Pulmonary artery endothelial cell (primary cell): ENCODE results near the gene KLHDC3. TPM values are rescaled to one million over a fixed set of nuclear protein-coding genes. Genes with fewer than 3 reads are reported as not detected.
"Not testable (repeated sequence)": the region's sequence is repeated elsewhere in the genome, so short reads cannot be mapped to it uniquely, and the experiment has no call there.

Source experiments
- DNase-seq: peaks from one replicate; pipeline ENCODE4 v3.0.0-alpha.2; 2011; ENCODE audit warnings: low read depth, low spot score
- total RNA-seq: library from RNA; depleted of rRNA; stranded (reverse); fragments of >200 nt; gene quantifications from 2 replicates; pipeline ENCODE4 v1.2.3, GENCODE V29; 2014

KLHDC3 gene
- total RNA-seq, 1 donor from 2014 or later = 148 TPM

DNA sequence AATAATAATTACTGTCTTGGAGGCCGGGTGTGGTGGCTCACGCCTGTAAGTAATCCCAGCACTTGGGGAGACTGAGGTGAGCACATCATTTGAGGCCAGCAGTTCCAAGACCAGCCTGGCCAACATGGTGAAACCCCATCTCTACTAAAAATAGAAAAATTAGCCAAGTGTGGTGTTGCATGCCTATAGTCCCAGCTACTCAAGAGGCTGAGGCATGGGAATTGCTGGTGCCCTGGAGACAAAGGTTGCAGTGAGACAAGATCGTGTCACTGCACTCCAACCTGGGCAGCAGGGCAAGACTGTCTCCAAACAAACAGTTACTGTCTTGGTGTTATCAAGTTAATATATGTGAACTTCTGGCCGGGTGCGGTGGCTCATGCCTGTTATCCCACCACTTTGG is 12.3 kb downstream of the KLHDC3 start:
- no peak for DNase-seq

DNA sequence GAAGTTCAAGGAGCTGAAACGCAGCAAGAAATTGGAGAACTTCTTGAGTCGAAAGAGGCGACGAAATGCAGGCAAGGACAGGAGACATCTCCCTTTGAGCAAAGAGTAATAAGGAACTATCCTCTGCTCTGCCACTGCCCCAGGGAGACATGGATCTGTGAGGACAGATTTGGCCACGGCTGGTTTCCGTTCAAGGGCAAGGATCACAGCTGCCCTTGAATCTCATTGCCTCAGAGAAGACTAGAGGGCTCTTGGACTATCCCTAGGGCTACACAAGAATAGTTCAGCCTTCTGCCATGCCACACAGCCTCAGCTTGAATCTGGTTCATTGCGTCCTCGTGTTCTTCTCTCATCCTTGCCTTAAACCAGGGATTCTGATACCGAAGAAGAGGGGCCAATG is 15.1 kb downstream of the KLHDC3 start:
- no peak for DNase-seq

DNA sequence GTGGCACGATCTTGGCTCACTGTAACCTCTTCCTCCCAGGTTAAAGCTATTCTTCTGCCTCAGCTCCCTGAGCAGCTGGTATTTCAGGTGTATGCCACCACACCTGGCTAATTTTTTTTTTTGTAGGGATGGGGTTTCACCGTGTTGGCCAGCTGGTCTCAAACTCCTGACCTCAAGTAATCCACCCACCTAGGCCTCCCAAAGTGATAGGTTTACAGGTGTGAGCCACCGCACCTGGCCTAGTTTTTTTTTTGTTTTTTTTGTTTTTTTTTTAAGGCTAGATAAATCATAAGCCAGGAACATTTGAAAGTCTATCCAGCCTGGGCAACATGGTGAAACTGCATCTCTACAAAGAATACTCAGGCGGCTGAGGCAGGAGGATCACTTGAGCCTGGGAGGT is 18.3 kb downstream of the KLHDC3 start:
- DNase-seq = no peak

DNA sequence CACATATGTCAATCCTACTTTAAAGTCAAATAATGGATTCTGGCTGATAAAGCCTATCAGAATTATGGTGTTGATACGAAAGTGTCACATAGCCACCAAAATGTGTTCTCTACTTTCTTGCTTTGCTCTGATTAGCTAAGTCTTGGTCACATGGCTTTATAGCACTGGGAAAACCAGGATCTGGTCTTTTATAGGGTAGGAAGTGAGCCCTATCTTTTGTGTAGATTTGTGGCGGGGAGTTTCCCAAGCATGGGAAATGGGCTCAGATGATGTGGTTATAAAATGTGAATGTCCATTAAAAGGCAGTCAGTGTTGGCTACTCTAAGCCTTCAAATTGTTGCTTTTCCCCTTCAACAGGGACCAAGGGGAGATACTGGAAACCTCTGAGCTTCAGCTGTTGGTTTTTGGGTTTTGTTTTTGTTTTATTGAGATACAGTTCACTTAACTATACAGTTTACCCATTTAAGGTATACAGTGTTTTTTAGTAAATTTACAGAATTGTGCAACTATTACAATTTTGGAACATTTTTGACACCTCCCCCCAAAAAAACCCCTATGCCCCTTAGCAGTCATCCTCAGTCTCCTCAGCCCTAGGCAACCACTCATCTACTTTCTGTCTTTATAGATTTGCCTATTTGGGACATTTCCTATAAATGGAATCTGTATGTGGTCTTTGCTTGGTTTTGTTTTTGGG is 19.6 kb downstream of the KLHDC3 start:
- DNase-seq = no peak

DNA sequence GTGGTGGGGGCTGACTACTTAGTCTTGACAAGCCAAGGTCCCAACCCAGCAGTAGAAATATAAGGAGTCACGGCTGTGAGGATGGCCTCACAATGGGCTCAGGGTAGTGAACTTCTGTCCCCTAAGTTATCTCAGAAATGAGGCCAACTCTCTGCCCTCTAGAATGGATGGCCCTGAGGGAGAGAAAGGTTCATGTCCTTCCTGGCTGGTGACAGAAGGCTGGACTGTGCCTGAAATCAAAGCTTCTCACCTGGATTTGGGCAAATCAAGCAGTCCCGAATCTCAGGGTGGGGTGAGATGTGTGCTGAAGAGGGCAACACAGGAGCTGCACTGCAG is 20.1 kb downstream of the KLHDC3 start:
- no peak for DNase-seq

DNA sequence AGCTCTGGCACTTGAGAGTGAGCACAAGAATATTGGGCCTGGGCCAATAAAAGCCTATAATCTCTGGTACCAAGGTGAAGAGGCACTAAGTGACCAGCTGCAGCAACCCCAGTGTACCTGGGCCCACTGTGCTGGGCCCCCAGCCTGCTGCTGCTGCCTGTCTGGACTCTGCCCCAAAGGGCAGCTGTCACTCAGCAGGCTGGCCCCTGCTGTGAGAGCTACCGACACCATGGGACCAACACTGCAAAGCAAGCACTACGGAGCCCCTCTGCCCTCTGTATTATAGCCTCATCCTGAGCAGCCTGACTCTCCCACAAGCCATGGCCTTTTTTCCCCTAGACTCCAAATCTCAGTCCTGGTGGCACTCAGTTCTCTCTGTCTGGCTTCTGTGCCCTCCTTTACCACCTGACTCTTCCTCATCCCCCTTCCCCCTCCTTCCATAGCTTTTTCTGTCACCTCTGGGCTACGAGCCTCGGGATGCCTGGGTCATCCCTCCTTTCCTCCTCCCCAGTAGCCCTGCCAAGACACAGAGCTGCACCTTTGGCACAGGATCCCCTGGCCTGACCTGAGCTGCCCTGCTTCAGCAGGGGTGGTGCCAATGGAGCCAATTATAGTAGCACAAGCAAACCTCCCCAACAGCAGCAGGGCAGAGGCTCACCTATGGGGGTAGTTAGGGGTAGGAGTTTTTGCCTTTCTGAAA is 21.6 kb downstream of the KLHDC3 start:
- DNase-seq = no peak

DNA sequence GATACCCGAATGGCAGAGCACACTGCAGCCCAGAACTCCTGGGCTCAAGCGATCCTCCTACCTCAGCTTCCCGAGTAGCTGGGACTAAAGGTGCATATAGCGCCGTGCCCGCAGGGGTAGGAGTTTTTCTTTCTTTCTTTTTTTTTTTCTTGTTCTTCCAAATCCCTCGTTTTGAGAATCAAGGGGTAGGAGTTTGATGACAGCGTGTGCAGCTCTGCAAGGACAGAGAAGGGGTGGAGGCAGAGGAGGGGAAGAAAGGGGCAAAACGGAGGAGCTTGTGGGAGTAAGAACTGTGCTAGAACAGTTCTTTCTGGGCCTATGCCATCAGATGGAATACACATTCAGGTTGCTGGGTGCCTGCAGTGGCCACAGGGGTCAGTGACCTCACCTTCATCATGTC is 22.7 kb downstream of the KLHDC3 start:
- DNase-seq = no peak

DNA sequence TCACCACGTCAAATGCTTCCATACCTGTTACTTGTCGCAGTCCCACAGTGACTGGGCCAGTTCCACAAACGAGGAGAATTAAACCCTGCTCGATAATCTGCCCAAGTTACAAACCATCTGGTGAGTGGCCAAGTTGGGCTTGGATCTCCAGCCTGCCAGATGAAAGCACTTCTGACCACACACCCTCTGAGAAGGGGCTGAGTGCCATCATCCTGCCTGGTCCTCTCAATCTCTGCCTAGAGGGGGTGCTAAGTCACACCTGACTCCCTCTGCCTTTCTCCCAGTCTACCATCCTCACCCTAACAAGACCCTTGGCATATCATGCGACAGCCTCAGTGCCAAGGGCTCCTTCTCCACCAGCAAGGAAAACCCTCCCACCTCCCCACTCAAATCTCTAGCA is 23.1 kb downstream of the KLHDC3 start:
- no peak for DNase-seq

DNA sequence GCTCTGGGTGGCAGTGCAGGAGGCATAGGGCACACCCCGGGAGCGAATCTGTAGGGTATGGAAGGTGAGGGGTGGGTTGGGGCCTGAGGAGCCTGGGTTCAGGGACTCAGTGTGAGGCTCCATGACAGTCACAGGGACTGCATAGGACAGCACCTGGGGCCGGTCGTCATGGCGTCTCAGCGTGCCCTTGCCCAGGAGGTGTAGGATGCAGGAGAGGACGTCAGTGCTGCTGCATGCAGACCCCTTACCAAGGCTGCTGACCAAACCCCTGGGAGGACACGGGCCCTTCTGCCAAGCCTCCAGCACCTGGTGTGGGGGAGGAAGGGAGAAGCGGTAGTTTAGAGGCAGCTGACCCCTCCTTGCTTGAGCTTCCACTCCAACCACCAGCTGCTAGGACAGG is 23.7 kb downstream of the KLHDC3 start:
- DNase-seq = no peak

DNA sequence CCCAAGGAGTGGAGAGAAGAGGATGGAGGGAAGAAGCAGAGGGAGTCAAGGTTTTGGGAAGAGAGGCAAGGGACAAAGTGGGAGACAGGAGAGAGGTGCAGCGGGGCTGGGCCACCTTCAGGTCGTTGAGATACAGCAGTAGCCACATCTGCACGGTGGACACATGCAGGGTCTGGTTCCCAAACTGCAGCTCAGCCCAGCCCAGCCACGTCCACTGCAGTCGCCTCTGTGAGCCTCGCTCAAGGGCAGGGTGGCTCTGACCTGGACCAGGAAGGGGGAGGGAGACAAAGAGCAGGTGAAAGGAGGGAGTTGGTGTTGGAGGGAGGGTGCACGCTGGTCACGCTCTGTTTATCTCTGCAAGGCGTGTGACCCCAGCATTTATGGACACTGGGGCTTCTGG is 24.7 kb downstream of the KLHDC3 start:
- no peak for DNase-seq

DNA sequence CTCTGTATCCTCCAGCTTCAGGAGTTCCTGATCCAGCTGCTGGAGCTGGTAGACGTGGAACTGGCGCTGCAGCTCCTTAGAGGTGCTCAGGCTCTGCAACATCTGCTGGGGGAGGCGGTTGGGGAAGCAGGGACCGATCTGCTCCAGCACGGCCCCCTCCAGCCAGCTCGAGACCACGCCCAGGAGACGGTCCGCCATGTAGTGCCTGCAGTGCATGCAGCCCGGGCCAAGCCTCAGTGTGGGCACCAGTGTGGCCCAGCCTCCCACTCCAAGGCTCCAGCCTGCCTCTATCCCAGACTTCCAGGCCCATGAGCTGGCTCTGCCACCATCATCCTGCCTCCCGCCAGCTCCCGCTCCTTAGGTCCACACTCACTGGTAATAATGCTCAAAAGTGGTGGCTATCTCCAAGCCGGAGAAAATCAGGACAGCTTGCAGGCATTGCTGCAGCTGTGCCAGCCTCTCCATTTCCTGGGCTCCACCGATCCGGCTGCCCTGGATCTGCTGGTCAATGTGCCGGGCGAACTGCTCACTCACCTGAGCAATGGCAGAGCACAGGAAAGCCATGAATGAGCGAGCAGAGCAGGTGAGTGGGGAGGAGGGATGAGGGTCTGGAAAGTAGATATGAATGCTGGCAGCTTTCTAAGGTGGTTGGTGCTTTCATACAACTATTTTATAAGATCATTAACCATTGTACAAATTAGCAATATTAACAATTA is 26.7 kb downstream of the KLHDC3 start:
- no peak for DNase-seq

DNA sequence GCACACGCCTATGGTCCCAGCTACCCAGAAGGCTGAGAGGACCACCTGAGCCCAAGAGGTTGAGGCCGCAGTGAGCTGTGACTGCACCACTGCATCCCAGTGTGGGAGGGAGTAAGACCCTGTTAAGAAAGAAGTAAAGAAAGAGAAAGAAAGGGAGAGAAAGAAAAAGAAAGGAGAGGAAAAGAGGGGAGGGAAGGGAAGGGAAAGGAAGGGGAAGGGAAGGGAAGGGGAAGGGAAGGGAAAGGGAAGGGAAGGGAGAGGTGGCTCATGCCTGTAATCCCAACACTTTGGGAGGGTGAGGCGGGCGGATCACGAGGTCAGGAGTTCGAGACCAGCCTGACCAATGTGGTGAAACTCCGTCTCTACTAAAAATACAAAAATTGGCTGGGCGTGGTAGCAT is 27.4 kb downstream of the KLHDC3 start:
- DNase-seq = not testable (repeated sequence)

DNA sequence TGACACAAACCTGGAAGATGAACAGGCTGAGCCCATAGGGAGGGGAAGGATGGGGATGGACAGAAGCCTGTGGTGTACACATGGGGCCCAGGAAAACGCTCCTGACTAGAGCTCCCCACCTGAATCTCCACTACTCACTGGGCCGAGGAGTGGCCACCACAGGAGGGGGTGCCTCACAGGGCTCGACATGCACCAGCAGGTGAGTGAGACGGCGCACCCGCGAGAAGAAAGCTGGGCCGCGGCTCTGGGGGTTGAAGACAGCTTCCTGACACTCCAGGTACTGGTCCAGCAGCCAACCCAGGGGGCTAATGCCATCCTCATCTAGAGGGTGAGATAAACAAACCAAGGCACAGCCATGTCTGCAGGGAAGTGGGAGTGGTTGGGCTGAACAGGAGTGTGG is 29.3 kb downstream of the KLHDC3 start:
- no peak for DNase-seq

DNA sequence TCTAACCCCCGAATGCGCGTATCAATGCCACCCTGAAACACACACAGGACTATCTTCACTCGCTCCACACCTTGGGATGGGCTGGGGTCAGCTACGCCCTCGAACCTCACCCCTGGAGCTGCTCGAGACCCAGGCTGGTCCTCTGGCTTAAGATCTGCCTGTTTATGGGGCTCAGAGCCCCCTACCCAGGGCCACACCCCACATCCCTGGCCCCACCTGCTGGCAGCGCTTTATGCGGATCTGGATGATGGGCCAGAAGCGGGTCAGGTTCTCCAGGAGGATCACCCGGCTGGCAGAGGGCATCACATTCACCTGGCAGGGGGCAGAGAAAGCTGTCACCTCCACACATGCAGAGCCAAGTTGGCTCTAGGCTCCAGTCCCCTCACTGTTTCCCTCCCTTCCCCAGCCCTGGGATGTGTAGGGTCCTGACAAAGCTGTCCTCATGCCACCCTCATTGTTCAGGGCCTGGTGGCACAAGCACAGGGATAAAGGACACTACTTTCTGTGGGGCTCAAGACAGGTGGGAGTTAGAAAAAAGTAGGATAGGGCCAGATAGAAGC is 31.4 kb downstream of the KLHDC3 start:
- DNase-seq = no peak

DNA sequence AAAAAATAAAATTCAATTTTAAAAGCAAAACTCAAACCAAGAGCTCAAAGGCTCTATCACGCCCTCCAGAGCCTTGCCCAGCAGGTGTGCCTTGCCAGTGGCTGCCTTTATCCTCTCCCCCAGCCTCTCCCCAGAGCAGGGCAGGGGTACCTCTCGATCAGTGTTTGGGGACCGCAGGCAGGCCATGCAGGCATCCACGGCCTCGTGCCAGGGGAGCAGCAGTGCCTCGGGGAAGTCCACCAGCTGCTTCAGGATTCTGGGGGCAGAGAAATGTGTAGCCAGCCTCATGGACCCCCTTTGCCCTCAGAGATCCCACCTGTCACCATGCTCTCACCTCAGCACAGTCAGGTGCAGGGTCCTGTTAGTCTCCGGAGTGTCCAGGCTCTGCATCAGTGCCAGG is 33.9 kb downstream of the KLHDC3 start:
- no peak for DNase-seq

DNA sequence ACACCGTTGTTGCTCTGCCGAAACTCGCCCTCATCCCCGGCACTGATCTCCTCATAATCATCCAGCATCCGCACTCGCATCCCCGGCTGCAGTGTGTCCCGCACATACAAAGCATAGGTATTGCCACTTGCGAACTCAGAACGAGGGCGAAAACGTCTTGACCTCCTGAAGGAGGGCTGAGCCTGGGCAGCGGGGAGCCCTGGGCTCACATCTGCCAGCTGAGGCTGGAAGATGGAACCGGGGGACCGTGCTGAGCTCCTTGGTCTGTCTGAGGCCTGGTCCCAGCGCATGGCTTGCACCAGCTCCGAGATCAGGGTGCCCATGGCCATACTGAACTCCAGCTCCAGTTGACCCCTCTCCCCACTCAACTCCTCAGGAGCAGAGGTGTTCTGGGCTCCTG is 36.9 kb downstream of the KLHDC3 start:
- DNase-seq = no peak

DNA sequence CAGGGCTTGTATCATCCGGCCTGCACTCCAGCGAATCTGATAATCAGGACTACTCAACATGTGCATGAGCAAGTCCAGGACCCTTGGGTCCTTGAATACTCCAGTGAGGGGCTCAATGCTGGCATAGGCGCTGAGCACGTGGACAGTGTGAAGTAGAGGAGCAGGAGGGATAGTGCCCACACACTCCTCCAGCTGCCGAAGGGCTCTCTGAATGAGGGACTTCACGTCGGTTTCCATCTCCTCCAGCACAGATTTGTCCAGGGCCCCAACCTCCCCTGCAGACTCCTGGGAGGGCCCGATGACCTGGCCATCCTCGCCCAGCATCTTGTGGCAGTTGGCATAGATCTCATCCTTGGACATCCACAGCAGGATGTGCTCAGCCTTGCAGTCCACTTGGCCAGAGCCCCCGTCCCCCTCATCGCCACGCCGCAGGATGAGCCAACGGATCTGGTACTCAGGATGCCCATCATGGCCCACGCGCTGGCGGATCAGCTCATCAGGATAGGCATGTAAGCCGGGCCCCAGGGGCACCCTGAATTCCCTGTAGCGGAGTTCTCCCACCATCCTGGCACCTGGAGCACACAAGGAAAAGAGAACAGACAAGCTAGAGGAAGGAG is 38.3 kb downstream of the KLHDC3 start:
- DNase-seq = no peak

DNA sequence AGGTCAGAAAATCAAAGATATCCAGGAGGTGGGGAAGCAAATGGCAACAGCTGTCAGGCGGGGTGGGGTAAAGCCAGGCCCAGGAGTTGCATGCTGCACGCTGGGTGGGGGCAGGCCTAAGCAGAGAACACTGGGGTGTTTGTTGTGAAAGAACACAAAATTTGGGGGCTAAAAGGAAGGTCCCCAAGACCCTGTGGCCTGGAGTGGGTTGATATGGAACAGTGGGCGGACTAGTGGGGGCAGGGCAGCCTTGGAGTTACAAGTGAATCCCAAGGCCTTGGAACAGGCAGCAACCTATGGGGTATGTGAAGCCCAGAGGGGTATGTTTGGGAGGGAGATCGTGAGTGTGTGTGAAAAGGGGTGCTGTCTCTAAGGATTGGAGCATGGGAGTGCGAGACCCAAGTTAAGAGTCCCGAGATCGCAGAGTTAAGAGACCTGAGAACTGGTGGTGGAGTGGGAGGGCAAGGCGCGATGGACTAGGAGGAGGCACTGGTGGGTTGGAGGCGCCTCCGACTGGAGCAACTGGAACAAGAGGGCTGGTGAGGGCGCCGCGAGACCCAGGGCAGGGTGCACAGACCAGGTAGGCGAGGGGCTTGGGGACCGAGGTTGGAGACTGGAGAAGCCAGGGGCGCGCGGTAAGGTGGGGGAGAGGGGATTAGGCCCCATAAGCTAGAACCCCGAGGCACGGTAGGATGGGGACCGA is 38.9 kb downstream of the KLHDC3 start:
- no peak for DNase-seq

DNA sequence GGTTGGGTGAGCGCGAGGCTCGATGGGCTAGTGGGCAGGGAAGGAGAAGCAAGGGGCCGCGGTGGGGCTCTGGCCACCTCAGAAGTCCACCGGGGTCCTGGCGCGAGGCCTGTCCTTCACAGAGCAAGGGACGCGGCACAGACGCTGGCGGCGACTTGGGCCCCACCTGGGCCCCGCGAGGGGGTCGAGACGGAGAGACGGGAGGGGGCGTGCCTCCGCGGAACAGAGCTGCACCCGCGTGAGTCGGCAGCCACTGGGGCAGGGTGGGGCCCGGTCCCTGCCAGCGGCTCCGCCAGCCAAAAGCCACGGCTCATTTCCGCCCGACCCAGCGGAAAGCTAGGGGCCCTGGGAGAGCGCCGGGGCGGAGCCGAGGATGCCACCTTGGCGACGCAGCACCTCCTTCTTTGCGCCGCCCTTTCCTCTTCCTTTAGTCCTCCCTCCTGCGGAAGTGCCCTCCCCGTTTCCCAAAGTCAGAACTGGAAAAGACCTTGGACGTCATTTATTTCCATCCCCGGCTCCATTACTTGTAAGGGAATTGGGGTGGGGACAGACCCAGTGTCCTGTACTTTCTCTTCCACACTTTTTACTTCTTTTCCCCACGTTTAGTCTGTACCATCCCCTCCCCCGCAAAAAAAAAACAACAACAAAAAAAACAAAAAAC is 39.6 kb downstream of the KLHDC3 start, which contains the start of gene CUL7:
TSS of gene CUL7 (minus strand) at position 307 of the 661 bp plus-strand sequence. CDS start 1,063 bp downstream, outside the sequence.
- DNase-seq = peak; percentile 84

DNA sequence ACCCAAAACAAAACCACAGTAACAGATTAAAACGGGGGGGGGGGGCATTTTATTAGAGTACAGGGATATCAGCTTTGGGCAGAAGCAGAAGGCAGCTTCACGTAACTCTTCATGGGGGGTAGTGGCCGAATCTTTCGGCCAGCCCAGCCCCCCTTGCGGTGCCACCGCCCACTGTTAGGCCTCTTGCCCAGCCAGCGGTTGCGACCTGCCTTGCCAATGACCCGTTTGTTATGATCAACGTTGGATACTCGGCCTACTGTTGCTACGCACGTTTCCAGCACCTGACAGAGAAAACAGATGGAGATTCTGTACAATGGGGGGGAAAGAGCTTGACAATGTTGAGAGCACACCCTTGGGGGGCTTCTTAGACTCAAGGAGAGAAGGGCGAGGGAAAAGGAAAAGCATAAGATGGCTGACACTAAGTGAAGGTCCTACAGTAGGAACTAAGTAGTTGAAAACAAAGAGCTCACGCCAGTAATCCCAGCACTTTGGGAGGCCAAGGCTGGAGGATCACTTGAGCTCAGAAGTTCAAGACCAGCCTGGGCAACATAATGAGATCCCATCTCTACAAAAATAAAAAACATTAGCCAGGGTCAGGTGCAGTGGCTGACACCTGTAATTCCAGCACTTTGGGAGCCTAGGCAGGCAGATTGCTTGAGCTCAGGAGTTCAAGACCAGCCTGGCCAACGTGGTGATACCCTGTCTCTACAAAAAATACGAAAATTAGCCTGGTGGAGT is 40.3 kb downstream of the KLHDC3 start:
- DNase-seq = no peak
